Measurements from ENCODE around the gene TMEM267. TPM values are rescaled to one million over a fixed set of nuclear protein-coding genes. Genes with fewer than 3 reads are reported as not detected.

TMEM267 gene
- total RNA-seq, 6 experiments from 2014 or later = 15.7 to 20.3 (median 19.0) TPM

DNA sequence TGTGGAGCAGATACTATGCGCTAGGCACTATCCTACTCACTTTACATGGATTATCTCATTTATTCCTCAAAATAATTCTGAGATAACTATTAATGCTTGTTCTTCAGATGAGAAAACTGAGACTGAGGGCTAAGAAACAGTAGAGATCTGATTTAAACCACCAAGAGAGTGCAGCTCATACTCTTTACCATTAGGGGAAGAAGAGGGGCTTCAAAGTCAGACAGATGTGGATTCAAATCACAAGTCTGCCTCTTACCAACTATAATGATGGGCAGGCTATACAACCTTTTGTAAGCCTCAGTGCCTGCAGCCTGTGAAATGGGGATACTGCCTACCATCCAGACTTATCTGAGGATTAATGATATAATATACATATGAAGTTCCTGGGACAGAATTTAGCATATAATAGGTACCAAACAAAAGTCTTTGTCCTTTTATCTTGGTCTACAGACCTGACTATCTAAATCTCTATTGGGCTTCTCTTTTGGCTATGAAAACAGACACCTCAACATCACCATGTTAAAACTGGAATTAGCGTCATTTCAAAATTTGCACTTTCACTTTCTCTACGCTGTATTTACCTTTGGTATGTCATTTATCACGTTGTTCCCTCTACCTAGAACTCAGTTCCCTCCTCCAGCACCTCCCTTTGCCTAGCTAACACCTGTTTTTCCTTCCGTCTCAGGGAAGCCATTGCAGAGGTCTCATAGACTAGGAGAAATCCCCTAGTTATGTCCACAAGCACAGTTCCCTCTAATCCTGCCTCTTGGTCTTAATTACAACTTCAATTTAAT lies 13.8 kb upstream of the TMEM267 start:
- TF ChIP-seq, protein P1, sequence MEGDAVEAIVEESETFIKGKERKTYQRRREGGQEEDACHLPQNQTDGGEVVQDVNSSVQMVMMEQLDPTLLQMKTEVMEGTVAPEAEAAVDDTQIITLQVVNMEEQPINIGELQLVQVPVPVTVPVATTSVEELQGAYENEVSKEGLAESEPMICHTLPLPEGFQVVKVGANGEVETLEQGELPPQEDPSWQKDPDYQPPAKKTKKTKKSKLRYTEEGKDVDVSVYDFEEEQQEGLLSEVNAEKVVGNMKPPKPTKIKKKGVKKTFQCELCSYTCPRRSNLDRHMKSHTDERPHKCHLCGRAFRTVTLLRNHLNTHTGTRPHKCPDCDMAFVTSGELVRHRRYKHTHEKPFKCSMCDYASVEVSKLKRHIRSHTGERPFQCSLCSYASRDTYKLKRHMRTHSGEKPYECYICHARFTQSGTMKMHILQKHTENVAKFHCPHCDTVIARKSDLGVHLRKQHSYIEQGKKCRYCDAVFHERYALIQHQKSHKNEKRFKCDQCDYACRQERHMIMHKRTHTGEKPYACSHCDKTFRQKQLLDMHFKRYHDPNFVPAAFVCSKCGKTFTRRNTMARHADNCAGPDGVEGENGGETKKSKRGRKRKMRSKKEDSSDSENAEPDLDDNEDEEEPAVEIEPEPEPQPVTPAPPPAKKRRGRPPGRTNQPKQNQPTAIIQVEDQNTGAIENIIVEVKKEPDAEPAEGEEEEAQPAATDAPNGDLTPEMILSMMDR (IDR thresholded peaks at IDR 0.05) = no peak
- Mint-ChIP-seq H3K4me3 (no peak overlapping the region), H3K27me3 (ENCODE audit: insufficient read depth) (no peaks in the 10 kb centered on the region; the same call in none of the 2 replicates), H3K4me1 (ENCODE audit: low read depth) (no peaks in the 10 kb centered on the region), H3K9me3 (no peaks in the 10 kb centered on the region), H3K36me3 (ENCODE audit: low read depth) (no peaks in the 10 kb centered on the region), H3K27ac (no peak overlapping the region)
- no peak for DNase-seq

DNA sequence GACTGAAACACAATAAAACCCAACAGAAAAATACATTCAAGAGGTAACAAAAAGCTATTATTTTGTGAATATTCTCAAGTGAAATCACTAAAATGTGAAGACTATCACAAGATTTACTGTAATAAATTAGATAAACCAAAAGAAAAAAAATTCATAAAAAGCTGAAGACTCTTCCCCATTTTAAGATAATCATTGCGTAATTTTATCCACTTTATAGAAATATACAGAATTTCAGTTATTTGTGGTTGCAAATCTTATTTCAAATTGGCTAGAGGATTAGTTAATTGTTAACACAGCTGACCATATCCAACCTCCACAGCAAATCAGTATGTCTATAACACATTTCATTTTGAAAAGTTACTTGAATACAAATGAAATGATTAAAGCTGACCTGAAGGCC lies 7.7 kb upstream of the TMEM267 start:
- Mint-ChIP-seq H3K27ac (no peak overlapping the region), H3K36me3 (ENCODE audit: low read depth) (no peaks in the 10 kb centered on the region), H3K4me3 (no peak overlapping the region), H3K9me3 (no peaks in the 10 kb centered on the region), H3K27me3 (ENCODE audit: insufficient read depth) (no peaks in the 10 kb centered on the region; the same call in none of the 2 replicates), H3K4me1 (ENCODE audit: low read depth) (no peaks in the 10 kb centered on the region)
- TF ChIP-seq, protein P1 (IDR thresholded peaks at IDR 0.05) = no peak
- no peak for DNase-seq

DNA sequence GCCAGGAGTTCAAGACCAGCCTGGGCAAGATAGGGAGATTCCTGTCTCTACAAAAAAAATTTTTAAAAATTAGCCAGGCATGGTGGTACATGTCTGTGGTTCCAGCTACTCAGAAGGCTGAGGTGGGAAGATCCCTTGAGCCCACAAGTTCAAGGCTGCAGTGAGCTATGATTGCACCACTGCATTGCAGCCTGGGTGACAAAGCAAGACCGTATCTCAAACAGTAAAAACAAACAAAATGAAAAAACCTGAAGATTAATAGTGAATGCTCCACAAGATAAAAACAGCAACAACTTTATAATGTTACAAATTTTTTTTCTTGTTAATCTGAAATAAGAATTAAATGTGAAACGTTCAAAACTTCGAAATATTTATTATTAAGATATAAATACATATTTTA lies 2.7 kb upstream of the TMEM267 start:
- Mint-ChIP-seq H3K4me3 (no peak overlapping the region), H3K36me3 (ENCODE audit: low read depth) (peaks cover 6% of the 10 kb centered on the region), H3K4me1 (ENCODE audit: low read depth) (peaks cover 29% of the 10 kb centered on the region), H3K27ac (peak overlapping the region; percentile 100; the same call in 1 of the 2 replicates), H3K27me3 (ENCODE audit: insufficient read depth) (no peaks in the 10 kb centered on the region; the same call in 1 of the 2 replicates), H3K9me3 (no peaks in the 10 kb centered on the region)
- TF ChIP-seq, protein P1 (IDR thresholded peaks at IDR 0.05) = no peak
- no peak for DNase-seq

DNA sequence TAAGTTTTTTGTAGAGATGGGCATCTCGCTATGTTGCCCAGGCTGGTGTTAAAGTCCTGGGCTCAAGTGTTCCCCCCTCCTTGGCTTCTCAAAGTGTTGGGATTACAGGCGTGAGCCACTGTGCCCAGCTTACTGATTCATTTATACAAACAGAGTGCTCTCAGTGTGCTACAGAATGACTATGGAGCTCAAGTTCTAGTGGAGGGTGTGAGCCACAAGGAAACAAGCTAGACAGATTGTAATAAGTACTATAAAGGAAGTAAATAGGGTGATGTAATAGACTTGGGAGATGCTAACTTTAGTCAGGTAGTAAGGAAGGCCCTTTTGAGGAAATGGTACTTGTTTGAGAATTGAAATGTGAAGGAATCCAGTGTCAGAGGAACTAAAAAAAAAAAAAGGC lies 1.7 kb upstream of the TMEM267 start:
- TF ChIP-seq, protein P1 (IDR thresholded peaks at IDR 0.05) = no peak
- H3K4me1 Mint-ChIP-seq (ENCODE audit: low read depth) = peaks cover 29% of the 10 kb centered on the region
- H3K9me3 Mint-ChIP-seq = no peaks in the 10 kb centered on the region
- H3K27ac Mint-ChIP-seq = peak overlapping the region; percentile 100
- H3K36me3 Mint-ChIP-seq (ENCODE audit: low read depth) = peaks cover 6% of the 10 kb centered on the region
- no peak for DNase-seq
- no peaks in the 10 kb centered on the region; the same call in 1 of the 2 replicates for H3K27me3 Mint-ChIP-seq (ENCODE audit: insufficient read depth)
- no peak overlapping the region for H3K4me3 Mint-ChIP-seq

DNA sequence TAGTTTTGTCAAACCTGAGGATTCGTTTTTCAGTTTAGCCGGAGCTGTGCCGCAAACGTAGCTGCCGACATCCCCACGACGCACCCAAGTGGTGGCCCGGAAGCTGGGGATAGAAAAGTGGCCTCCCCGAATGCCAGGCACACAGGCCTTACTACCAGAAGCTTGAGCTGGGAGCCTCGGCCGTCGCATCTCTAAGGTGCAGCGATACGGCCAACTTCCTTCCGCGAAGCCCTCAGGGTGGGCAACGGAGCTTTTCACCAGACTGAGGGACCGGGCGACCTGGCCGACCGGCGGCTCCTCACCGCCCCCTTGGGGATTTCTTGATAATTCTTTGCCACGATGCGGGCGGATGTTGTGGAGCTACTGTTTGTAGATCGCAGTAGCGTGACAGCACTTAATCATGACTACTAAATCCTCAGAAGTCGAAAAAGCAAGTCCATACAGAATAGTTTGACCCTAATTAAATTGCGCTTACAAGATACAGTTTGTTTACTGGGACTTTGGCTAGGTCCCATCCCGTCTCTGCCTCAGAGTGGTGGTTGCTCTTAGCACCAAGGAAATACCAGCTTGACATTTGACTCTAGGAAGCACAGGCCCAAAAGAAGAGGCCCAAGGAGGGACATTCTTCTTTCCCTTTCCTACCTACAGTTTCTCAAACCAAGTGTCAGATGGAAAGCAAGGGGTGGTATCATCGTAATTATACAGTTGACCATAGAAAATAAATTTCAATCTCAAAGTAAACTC lies 613 bp upstream of the TMEM267 start:
- H3K36me3 Mint-ChIP-seq (ENCODE audit: low read depth) = peaks cover 6% of the 10 kb centered on the region
- H3K27ac Mint-ChIP-seq = peak overlapping the region; percentile 100
- no peaks in the 10 kb centered on the region; the same call in 1 of the 2 replicates for H3K27me3 Mint-ChIP-seq (ENCODE audit: insufficient read depth)
- peak; percentile 87 for DNase-seq
- peak overlapping the region; percentile 96 for H3K4me3 Mint-ChIP-seq
- TF ChIP-seq, protein P1 (IDR thresholded peaks at IDR 0.05) = peak; percentile 84
- H3K4me1 Mint-ChIP-seq (ENCODE audit: low read depth) = peaks cover 29% of the 10 kb centered on the region
- H3K9me3 Mint-ChIP-seq = no peaks in the 10 kb centered on the region

Measured in HFFc6 (cell line).